D721Med (cell line): ENCODE measurements around the gene HLA-DRB1.
"Not testable (repeated sequence)": the region's sequence is repeated elsewhere in the genome, so short reads cannot be mapped to it uniquely, and the experiment has no call there.

ENCODE experiments used
- DNase-seq: peaks from one replicate; pipeline ENCODE4 v3.0.0; 2011; ENCODE audit warnings: low spot score; ENCODE audit not compliant: insufficient read length
- FAIRE-seq: peaks from 2 replicates; lab custom pipeline; 2011; peaks lifted over from hg19 to GRCh38; lab: Jason Lieb, UNC
- TF ChIP-seq, protein P1 (sequence below): IDR thresholded peaks from 2 replicates; pipeline ENCODE4 v1.5.1; 2012; ENCODE audit warnings: mild to moderate bottlenecking, control low read depth; ENCODE audit not compliant: insufficient read depth; ENCODE audit errors: missing control alignments

The HLA-DRB1 gene

DNA sequence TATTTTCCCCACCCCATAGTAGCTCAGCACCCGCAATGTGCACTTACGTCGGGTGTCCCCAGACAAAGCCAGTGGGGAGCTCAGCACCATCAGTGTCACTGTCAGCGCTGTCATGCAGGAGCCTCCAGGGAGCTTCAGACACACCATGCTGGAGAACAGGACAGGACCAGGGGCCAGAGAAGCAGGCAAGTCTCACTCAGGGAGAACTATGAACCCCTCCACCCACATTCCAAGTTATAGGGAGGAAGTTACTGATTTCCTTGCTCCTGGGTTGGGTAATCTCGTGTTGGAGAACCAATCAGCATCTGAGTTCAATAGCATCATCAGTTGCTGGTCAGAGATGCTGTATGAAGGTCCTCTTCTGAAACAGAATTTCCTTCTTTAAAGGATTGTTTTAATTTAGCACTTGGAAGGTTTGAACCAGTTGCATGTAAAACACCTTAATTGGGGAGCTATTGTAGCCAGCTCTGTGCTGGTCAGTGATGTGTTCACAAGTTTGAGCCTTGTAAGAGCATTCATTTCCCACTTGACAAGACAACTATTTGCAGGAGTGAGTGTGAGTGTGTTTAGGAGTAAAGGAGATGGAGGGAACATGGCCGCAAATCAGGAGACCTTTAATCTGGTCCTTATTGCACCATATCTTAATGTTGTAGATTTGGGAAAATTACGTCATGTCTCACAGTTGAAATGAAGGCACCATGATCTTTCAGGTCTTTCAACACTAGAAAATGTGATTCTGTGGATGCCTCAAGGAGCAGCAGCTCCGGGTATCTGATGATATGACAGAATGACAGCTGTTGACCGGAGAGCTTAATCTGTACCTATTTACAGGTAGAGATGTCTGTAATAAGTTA, at the start of gene HLA-DRB1:
Gene HLA-DRB1, minus strand, starts transcription at position 253 of the 854 bp plus-strand sequence. Its CDS starts 106 bp downstream, at position 147.
- TF ChIP-seq, protein P1, sequence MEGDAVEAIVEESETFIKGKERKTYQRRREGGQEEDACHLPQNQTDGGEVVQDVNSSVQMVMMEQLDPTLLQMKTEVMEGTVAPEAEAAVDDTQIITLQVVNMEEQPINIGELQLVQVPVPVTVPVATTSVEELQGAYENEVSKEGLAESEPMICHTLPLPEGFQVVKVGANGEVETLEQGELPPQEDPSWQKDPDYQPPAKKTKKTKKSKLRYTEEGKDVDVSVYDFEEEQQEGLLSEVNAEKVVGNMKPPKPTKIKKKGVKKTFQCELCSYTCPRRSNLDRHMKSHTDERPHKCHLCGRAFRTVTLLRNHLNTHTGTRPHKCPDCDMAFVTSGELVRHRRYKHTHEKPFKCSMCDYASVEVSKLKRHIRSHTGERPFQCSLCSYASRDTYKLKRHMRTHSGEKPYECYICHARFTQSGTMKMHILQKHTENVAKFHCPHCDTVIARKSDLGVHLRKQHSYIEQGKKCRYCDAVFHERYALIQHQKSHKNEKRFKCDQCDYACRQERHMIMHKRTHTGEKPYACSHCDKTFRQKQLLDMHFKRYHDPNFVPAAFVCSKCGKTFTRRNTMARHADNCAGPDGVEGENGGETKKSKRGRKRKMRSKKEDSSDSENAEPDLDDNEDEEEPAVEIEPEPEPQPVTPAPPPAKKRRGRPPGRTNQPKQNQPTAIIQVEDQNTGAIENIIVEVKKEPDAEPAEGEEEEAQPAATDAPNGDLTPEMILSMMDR: no peak
- FAIRE-seq (no peak), DNase-seq (no peak)

DNA sequence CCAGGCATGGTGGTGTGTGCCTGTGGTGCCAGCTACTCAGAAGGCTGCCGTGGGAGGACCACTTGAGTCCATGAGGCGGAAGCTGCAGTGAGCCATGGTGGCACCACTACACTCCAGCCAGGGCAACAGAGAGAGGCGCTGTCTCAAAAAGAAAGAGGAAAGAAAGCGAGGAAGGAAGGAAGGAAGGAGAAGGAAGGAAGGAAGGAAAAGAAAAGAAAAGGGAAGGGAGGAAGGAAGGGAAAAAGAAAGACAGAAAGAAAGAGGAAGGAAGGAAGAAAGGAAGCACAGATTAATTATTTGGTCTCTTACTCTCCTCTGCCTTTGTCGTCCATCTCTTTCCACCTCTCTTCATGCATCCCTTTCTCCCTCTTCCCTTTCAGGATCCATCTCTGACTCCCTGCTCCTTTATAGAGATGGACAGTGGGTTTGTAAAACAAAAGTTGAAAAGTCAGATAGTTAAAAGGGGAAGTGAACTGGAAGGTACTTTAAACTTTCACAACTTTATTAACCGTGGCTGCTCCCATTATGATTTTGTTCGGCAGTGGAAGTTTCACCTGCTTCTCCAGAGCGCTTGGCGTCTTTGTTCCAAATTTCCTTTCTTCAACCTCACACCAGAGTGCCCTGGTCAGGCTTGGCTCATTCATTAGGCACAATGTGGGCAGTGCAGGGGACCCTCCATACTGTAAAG, 49.0 kb upstream of the HLA-DRB1 start:
- DNase-seq (no peak), FAIRE-seq (no peak)
- TF ChIP-seq, protein P1: no peak

DNA sequence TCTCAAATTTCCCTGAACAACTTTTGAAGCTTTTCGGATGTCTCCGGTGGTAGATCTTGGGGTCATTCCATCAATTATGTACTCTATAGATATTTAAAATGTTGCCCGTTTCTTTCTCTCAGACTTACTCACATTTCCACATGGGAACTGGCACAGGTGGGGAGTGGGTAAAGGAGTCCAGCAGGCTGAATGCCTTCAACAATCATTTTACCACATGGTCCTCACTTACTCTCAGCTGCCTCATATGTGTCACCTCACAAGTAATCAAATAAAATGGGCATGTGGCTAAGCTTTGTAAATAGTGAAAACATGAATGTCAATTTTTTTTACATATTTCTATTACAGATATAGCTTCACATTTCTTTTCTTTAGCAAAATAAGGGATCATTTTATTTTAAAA, 48.2 kb upstream of the HLA-DRB1 start:
- no peak for FAIRE-seq
- TF ChIP-seq, protein P1: no peak
- no peak for DNase-seq

DNA sequence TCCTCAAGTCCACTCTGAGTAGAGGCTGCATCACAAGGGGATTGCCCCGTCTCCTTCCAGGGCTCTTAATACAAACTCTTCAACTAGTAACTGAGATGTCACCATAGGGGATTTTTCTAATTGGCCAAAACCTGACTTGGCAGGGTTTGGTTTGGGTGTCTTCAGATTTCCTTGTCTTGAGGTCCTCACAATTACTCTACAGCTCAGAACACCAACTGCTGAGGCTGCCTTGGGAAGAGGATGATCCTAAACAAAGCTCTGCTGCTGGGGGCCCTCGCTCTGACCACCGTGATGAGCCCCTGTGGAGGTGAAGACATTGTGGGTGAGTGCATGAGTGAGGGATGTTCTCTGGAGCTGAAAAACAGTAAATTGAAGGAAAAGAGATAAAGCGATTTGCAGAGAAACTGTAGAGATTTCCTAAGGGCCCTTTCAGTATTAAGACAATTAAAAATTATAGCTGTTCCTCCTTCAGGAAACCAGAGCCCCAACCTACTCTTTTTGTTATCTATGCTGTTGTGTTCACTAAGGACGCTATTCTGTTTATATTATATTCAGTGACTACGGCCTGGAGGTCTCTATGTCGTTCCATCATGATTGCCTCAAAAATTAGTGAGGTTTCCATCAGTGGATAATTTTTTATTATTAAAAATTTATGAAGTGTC, 47.7 kb upstream of the HLA-DRB1 start, which contains the start of gene HLA-DQA1:
Gene HLA-DQA1, plus strand, starts transcription at position 188 of the 662 bp plus-strand sequence. Its CDS starts 53 bp downstream, at position 241.
- FAIRE-seq (no peak), DNase-seq (no peak)
- TF ChIP-seq, protein P1: no peak

DNA sequence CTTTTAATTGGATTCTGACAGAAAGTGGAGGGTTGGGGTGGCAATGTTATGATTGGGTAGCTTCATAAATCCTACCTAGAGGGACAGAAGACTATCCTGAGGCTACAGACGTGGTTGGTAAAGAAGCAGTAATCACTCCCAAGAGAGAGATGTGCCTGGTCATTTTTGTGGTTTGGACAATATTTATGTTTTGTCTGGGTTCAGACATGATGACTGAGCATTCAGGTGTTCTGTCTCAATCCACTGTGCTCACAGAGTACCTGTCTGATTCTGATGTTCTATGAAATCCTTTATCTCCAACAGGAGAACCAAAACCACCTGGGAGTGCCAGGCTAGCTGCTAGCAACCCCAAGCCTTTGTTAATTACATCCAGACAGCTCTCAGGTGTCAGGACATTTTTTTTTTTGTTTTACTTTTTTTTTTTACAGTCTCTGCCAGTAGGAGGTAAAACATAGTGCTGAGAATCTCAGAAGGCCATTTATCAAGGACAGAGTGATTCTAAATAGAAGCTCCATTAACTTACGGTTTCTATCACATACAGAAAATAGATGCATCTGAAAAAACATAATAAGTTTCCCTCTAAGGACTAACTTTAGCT, 46.0 kb upstream of the HLA-DRB1 start:
- TF ChIP-seq, protein P1: no peak
- FAIRE-seq: no peak

DNA sequence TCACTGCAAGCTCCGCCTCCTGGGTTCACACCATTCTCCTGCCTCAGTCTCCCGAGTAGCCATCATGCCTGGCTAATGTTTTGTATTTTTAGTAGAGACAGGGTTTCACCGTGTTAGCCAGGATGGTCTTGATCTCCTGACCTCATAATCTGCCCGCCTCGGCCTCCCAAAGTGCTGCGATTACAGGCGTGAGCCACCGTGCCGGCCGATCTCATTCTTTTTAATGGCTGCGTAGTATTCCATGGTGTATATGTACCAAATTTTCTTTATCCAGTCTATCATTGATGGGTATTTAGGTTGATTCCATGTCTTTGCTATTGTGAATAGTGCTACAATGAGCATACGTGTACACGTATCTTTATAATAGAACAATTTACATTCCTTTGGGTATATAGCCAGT, 40.1 kb upstream of the HLA-DRB1 start:
- DNase-seq, FAIRE-seq: not testable (repeated sequence)

More for the DNA sequence above, 46.0 kb upstream of the HLA-DRB1 start:
- no peak for DNase-seq

DNA sequence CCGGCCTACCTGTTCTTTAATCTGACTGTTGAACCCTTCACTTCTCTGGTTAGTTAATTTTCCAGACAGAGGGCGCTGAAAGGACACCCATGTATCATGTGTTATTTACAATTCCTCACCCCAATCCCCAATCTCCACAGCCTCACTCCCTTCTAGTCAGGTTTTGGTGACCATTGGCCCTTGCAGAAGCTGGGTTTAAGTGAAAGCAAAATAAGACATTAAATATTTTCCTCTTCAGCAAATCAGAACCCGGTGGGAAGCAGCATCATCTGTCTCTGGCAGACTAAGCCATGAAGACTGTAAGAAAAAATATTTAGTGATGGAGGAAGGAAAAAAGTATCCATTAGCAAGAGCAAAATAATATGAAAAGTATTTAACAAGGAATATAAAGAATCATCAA, 38.2 kb upstream of the HLA-DRB1 start:
- FAIRE-seq: no peak
- TF ChIP-seq, protein P1: no peak
- DNase-seq: no peak
